GM10266 (cell line): ENCODE results near the gene DNASE2.
"Not testable (repeated sequence)": the region's sequence is repeated elsewhere in the genome, so short reads cannot be mapped to it uniquely, and the experiment has no call there.

Experiments
- DNase-seq: peaks from one replicate; pipeline ENCODE4 v3.0.0; 2012; ENCODE audit errors: extremely low spot score
- CTCF ChIP-seq: IDR thresholded peaks from 2 replicates; pipeline ENCODE4 v1.5.1; 2012; ENCODE audit warnings: mild to moderate bottlenecking, low read depth; ENCODE audit not compliant: control insufficient read depth, insufficient read depth; ENCODE audit errors: missing control alignments

Gene DNASE2

GRCh38 chr19:12891553-12892021 lies 10.3 kb upstream of the DNASE2 start:
- no peak for TF ChIP-seq CTCF
- DNase-seq: no peak

GRCh38 chr19:12890787-12891552 lies 9.7 kb upstream of the DNASE2 start, which contains the start of gene GCDH:
TSS of gene GCDH (plus strand) at chr19:12891160. CDS start at chr19:12891305, 145 bp downstream.
- TF ChIP-seq CTCF: no peak
- DNase-seq: peak; percentile 96

GRCh38 chr19:12890299-12890786 lies 9.1 kb upstream of the DNASE2 start:
- DNase-seq: not testable (repeated sequence)

- no peak for TF ChIP-seq CTCF
These were observed 6.9 kb upstream of the DNASE2 start for GRCh38 chr19:12888006-12888603.

GRCh38 chr19:12886969-12887747 lies 5.9 kb upstream of the DNASE2 start, which contains the start of gene KLF1:
TSS of gene KLF1 (minus strand) at chr19:12887201. CDS start at chr19:12887140, 61 bp downstream.
- no peak for TF ChIP-seq CTCF
- no peak for DNase-seq

More at GRCh38 chr19:12888006-12888603, 6.9 kb upstream of the DNASE2 start:
- no peak for DNase-seq

- DNase-seq: no peak
- TF ChIP-seq CTCF: no peak
These were observed 5.4 kb upstream of the DNASE2 start for GRCh38 chr19:12886651-12886968.
